Smooth muscle cell (in vitro differentiated cells): ENCODE results near the gene CPD. TPM values are rescaled to one million over a fixed set of nuclear protein-coding genes. Genes with fewer than 3 reads are reported as not detected.

Experiments
- DNase-seq: peaks from one replicate; lab custom pipeline; 2025; ENCODE audit not compliant: unreplicated experiment; lab: John Stamatoyannopoulos, UW
- H2AFZ ChIP-seq: fragments of 200-600 bp; sonication (generic); 2 replicates; pipeline ENCODE4 v1.6.0; 2016; ENCODE audit warnings: antibody characterized with exemption, low read depth, mild to moderate bottlenecking
- H3F3A ChIP-seq: fragments of 200-600 bp; sonication (generic); 2 replicates; pipeline ENCODE4 v1.6.0; 2017; ENCODE audit warnings: antibody characterized with exemption, low read depth
- H3K27ac ChIP-seq: fragments of 200-600 bp; sonication (generic); 2 replicates; pipeline ENCODE4 v1.5.1; 2016; ENCODE audit warnings: low read depth, mild to moderate bottlenecking
- H3K27me3 ChIP-seq: fragments of 200-600 bp; sonication (generic); 2 replicates; pipeline ENCODE4 v1.6.1; 2016; ENCODE audit warnings: low read depth, mild to moderate bottlenecking
- H3K36me3 ChIP-seq: fragments of 200-600 bp; sonication (generic); 2 replicates; pipeline ENCODE4 v1.5.1; 2016; ENCODE audit warnings: low read depth
- H3K4me1 ChIP-seq: fragments of 200-600 bp; sonication (generic); 2 replicates; pipeline ENCODE4 v1.5.1; 2016; ENCODE audit warnings: low read depth
- H3K4me2 ChIP-seq: fragments of 200-600 bp; sonication (generic); 2 replicates; pipeline ENCODE4 v1.6.0; 2016; ENCODE audit warnings: mild to moderate bottlenecking
- H3K4me3 ChIP-seq: fragments of 200-600 bp; sonication (generic); 2 replicates; pipeline ENCODE4 v1.5.1; 2016; ENCODE audit warnings: mild to moderate bottlenecking
- H3K79me2 ChIP-seq: fragments of 200-600 bp; sonication (generic); 2 replicates; pipeline ENCODE4 v1.6.0; 2016; ENCODE audit warnings: low read depth, mild to moderate bottlenecking
- H3K9ac ChIP-seq: fragments of 200-600 bp; sonication (generic); 2 replicates; pipeline ENCODE4 v1.6.0; 2016; ENCODE audit warnings: low read depth
- H3K9me3 ChIP-seq: fragments of 200-600 bp; sonication (generic); replicated peaks from 2 replicates; pipeline ENCODE4 v1.5.1; 2016; ENCODE audit warnings: low read depth
- H4K20me1 ChIP-seq: fragments of 200-600 bp; sonication (generic); 2 replicates; pipeline ENCODE4 v1.6.0; 2016; ENCODE audit warnings: low read depth
- WGBS: methylation state at CpG from one replicate; pipeline ENCODE4 v1.1.7; 2016; ENCODE audit warnings: low lambda C conversion rate; 5-methylcytosine and 5-hydroxymethylcytosine counted together
- polyA plus RNA-seq: library from polyadenylated mRNA; unstranded; fragments of >200 nt; fragmentation: Nextera tagmentation; extraction: Ambion mirVana; gene quantifications from 2 replicates; pipeline ENCODE4 v1.2.1, GENCODE V29; 2016
- total RNA-seq: library from RNA; depleted of rRNA; stranded (reverse); fragments of >200 nt; gene quantifications from 2 replicates; pipeline ENCODE4 v1.2.3, GENCODE V29; 2014
- TF ChIP-seq, protein P1 (sequence below): fragments of 200-600 bp; sonication (generic); IDR thresholded peaks from 2 replicates; pipeline ENCODE4 v1.5.1; 2017; ENCODE audit warnings: borderline replicate concordance, mild to moderate bottlenecking, antibody characterized with exemption; ENCODE audit not compliant: insufficient read depth, poor library complexity, severe bottlenecking

The CPD gene
- total and polyA plus RNA-seq, 2 experiments from 2014 or later: 16.8 to 68.5 TPM

GRCh38 chr17:30422171-30422570 lies 43.4 kb downstream of the CPD start:
- H3K27me3 ChIP-seq: no peaks in the 10 kb centered on the region
- no peak overlapping the region for H3K4me3 ChIP-seq
- H3K9ac ChIP-seq: no peak overlapping the region
- no peak overlapping the region for H2AFZ ChIP-seq
- H3K4me1 ChIP-seq: no peaks in the 10 kb centered on the region
- TF ChIP-seq, protein P1, sequence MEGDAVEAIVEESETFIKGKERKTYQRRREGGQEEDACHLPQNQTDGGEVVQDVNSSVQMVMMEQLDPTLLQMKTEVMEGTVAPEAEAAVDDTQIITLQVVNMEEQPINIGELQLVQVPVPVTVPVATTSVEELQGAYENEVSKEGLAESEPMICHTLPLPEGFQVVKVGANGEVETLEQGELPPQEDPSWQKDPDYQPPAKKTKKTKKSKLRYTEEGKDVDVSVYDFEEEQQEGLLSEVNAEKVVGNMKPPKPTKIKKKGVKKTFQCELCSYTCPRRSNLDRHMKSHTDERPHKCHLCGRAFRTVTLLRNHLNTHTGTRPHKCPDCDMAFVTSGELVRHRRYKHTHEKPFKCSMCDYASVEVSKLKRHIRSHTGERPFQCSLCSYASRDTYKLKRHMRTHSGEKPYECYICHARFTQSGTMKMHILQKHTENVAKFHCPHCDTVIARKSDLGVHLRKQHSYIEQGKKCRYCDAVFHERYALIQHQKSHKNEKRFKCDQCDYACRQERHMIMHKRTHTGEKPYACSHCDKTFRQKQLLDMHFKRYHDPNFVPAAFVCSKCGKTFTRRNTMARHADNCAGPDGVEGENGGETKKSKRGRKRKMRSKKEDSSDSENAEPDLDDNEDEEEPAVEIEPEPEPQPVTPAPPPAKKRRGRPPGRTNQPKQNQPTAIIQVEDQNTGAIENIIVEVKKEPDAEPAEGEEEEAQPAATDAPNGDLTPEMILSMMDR: no peak
- H3K36me3 ChIP-seq: peaks cover 3% of the 10 kb centered on the region
- no peak overlapping the region for H3K27ac ChIP-seq
- DNase-seq: no peak
- H4K20me1 ChIP-seq: no peaks in the 10 kb centered on the region
- no peak overlapping the region for H3K4me2 ChIP-seq
- no peaks in the 10 kb centered on the region for H3K79me2 ChIP-seq
- H3K9me3 ChIP-seq: no peaks in the 10 kb centered on the region
- H3F3A ChIP-seq: no peaks in the 10 kb centered on the region

- H3K4me3 ChIP-seq: no peak overlapping the region
- no peak overlapping the region for H2AFZ ChIP-seq
- H3K27ac ChIP-seq: no peak overlapping the region
- H3K9ac ChIP-seq: no peak overlapping the region
- peaks cover 3% of the 10 kb centered on the region for H3K36me3 ChIP-seq
- DNase-seq: no peak
- no peaks in the 10 kb centered on the region for H3K27me3 ChIP-seq
- 98% methylated on average over 2 of the region's 2 CpGs for WGBS
- TF ChIP-seq, protein P1: no peak
- no peaks in the 10 kb centered on the region for H3F3A ChIP-seq
- H3K9me3 ChIP-seq: no peaks in the 10 kb centered on the region
- no peaks in the 10 kb centered on the region for H3K4me1 ChIP-seq
- H3K79me2 ChIP-seq: no peaks in the 10 kb centered on the region
- H3K4me2 ChIP-seq: no peak overlapping the region
- H4K20me1 ChIP-seq: no peaks in the 10 kb centered on the region
Measured at GRCh38 chr17:30424471-30424870, 45.7 kb downstream of the CPD start.

GRCh38 chr17:30426292-30426691 lies 47.6 kb downstream of the CPD start:
- H3K4me1 ChIP-seq: no peaks in the 10 kb centered on the region
- no peaks in the 10 kb centered on the region for H3K27me3 ChIP-seq
- no peaks in the 10 kb centered on the region for H3K79me2 ChIP-seq
- no peak for DNase-seq
- H3K9ac ChIP-seq: no peak overlapping the region
- no peaks in the 10 kb centered on the region for H4K20me1 ChIP-seq
- H3K4me3 ChIP-seq: no peak overlapping the region
- H3F3A ChIP-seq: no peaks in the 10 kb centered on the region
- 85% methylated on average over 2 of the region's 2 CpGs for WGBS
- H3K9me3 ChIP-seq: no peaks in the 10 kb centered on the region
- no peak overlapping the region for H3K4me2 ChIP-seq
- H3K36me3 ChIP-seq: peaks cover under 1% of the 10 kb centered on the region
- H2AFZ ChIP-seq: no peak overlapping the region
- TF ChIP-seq, protein P1: no peak
- no peak overlapping the region for H3K27ac ChIP-seq

GRCh38 chr17:30427611-30428010 lies 48.9 kb downstream of the CPD start:
- no peak overlapping the region for H3K27ac ChIP-seq
- no peak overlapping the region for H3K4me3 ChIP-seq
- H3K9ac ChIP-seq: no peak overlapping the region
- H4K20me1 ChIP-seq: no peaks in the 10 kb centered on the region
- TF ChIP-seq, protein P1: no peak
- no peaks in the 10 kb centered on the region for H3K79me2 ChIP-seq
- H3K36me3 ChIP-seq: no peaks in the 10 kb centered on the region
- H3K9me3 ChIP-seq: no peaks in the 10 kb centered on the region
- no peaks in the 10 kb centered on the region for H3K27me3 ChIP-seq
- H3K4me1 ChIP-seq: no peaks in the 10 kb centered on the region
- no peaks in the 10 kb centered on the region for H3F3A ChIP-seq
- no peak overlapping the region for H2AFZ ChIP-seq
- 96% methylated on average over 1 of the region's 1 CpG for WGBS
- H3K4me2 ChIP-seq: no peak overlapping the region
- no peak for DNase-seq
